GM19455 (cell line): Measurements from ENCODE around the gene COL15A1.

Experiments used
- ATAC-seq: cut with Tn5 transposase; IDR thresholded peaks from one replicate; pipeline ENCODE4 v1.9.1; 2021; ENCODE audit not compliant: unreplicated experiment

Gene COL15A1

GRCh38 chr9:99103901-99104458, 160.3 kb downstream of the COL15A1 start:
- no peak for ATAC-seq

- peak; percentile 91 for ATAC-seq
Observed at GRCh38 chr9:99104459-99105151, 160.9 kb downstream of the COL15A1 start, which contains the start of gene TGFBR1. TSS of gene TGFBR1 (plus strand) at chr9:99105113. CDS start at chr9:99105206, 93 bp downstream.

GRCh38 chr9:99105152-99106043, 161.7 kb downstream of the COL15A1 start:
- peak; percentile 62 for ATAC-seq

- no peak for ATAC-seq
Observed at GRCh38 chr9:99106044-99106375, 162.3 kb downstream of the COL15A1 start.

- no peak for ATAC-seq
Observed at GRCh38 chr9:99107421-99107820, 163.7 kb downstream of the COL15A1 start.

- no peak for ATAC-seq
Observed at GRCh38 chr9:99108131-99108530, 164.4 kb downstream of the COL15A1 start.

- ATAC-seq, result no peak
Observed at GRCh38 chr9:99109522-99109921, 165.8 kb downstream of the COL15A1 start.

GRCh38 chr9:99112750-99113413, 169.2 kb downstream of the COL15A1 start:
- ATAC-seq, result no peak

GRCh38 chr9:99113414-99114048, 169.8 kb downstream of the COL15A1 start:
- ATAC-seq, result no peak

GRCh38 chr9:99114049-99114440, 170.3 kb downstream of the COL15A1 start:
- ATAC-seq, result no peak

- no peak for ATAC-seq
Observed at GRCh38 chr9:99114846-99115500, 171.3 kb downstream of the COL15A1 start.

- no peak for ATAC-seq
Observed at GRCh38 chr9:99116003-99116411, 172.3 kb downstream of the COL15A1 start.

GRCh38 chr9:99118782-99119466, 175.2 kb downstream of the COL15A1 start:
- peak; percentile 98 for ATAC-seq

- ATAC-seq, result no peak
Observed at GRCh38 chr9:99119976-99120655, 176.4 kb downstream of the COL15A1 start.
